IMR-90 (cell line): Measurements from ENCODE around the gene PDS5B. TPM values are rescaled to one million over a fixed set of nuclear protein-coding genes. Genes with fewer than 3 reads are reported as not detected.

Experiments used
- ATAC-seq: fragments of 200-7000 bp; cut with Tn5 transposase; 2 replicates; pipeline ENCODE4 v1.9.1; 2020; ENCODE audit warnings: low read depth, mild to moderate bottlenecking, moderate library complexity
- BruUV-seq: library from RNA; stranded (reverse); fragments of 400-500 nt; replicated peaks from 2 replicates; lab custom pipeline; 2021; lab: Mats Ljungman, UMichigan
- CTCF ChIA-PET: fragments of 300-600 bp; formaldehyde crosslinking; extraction: SDS; loops from one replicate; lab custom pipeline; 2021; ENCODE audit warnings: antibody characterized with exemption; lab: Yijun Ruan, JAX
- POLR2A ChIA-PET: fragments of 300-600 bp; sonication (Branson Sonifier 250); formaldehyde crosslinking; loops from one replicate; lab custom pipeline; 2022; ENCODE audit warnings: antibody characterized with exemption; ENCODE audit not compliant: unreplicated experiment; lab: Charles Lee
- DNase-seq: peaks from one replicate; pipeline ENCODE4 v3.0.0; 2013
- H2AFZ ChIP-seq: replicated peaks from 2 replicates; pipeline ENCODE3; 2013; ENCODE audit warnings: low read length, mild to moderate bottlenecking; ENCODE audit not compliant: poor library complexity
- H2AK5ac ChIP-seq: 2 replicates; pipeline ENCODE4 v1.6.1; 2013; ENCODE audit warnings: low read depth, low read length, inconsistent platforms
- H2AK9ac ChIP-seq: replicated peaks from 2 replicates; pipeline ENCODE3; 2013; ENCODE audit warnings: mild to moderate bottlenecking, low read depth, low read length, moderate library complexity; ENCODE audit not compliant: poor library complexity
- H2BK120ac ChIP-seq: 2 replicates; pipeline ENCODE4 v1.6.1; 2013; ENCODE audit warnings: low read depth, low read length, inconsistent platforms
- H2BK15ac ChIP-seq: 3 replicates; pipeline ENCODE4 v1.6.1; 2013; ENCODE audit warnings: low read depth, low read length, inconsistent platforms
- H2BK20ac ChIP-seq: 2 replicates; pipeline ENCODE4 v1.6.1; 2013; ENCODE audit warnings: low read depth, mild to moderate bottlenecking, inconsistent platforms, low read length, moderate library complexity
- H2BK5ac ChIP-seq: 2 replicates; pipeline ENCODE4 v1.6.1; 2013; ENCODE audit warnings: mild to moderate bottlenecking, low read depth, low read length, inconsistent platforms; ENCODE audit not compliant: poor library complexity, severe bottlenecking
- H3K14ac ChIP-seq: replicated peaks from 2 replicates; pipeline ENCODE4 v1.6.1; 2013; ENCODE audit warnings: low read depth, low read length, inconsistent platforms
- H3K18ac ChIP-seq: 2 replicates; pipeline ENCODE4 v1.6.1; 2013; ENCODE audit warnings: low read depth, low read length, control low read depth
- H3K23ac ChIP-seq: 2 replicates; pipeline ENCODE4 v1.6.1; 2013; ENCODE audit warnings: low read depth, low read length, inconsistent platforms
- H3K27ac ChIP-seq: 2 replicates; pipeline ENCODE4 v1.5.1; 2013; ENCODE audit warnings: mild to moderate bottlenecking, control low read depth, low read length; ENCODE audit not compliant: insufficient read depth
- H3K27me3 ChIP-seq: 2 replicates; pipeline ENCODE4 v1.6.1; 2013; ENCODE audit warnings: low read length; ENCODE audit not compliant: control insufficient read depth, insufficient read depth
- H3K36me3 ChIP-seq: 2 replicates; pipeline ENCODE4 v1.6.1; 2013; ENCODE audit warnings: low read length, mixed read lengths; ENCODE audit not compliant: control insufficient read depth, insufficient read depth
- H3K4ac ChIP-seq: 2 replicates; pipeline ENCODE4 v1.6.1; 2013; ENCODE audit warnings: low read depth, low read length, inconsistent platforms
- H3K4me1 ChIP-seq: 2 replicates; pipeline ENCODE4 v1.6.1; 2013; ENCODE audit warnings: low read length, mixed read lengths; ENCODE audit not compliant: control insufficient read depth, insufficient read depth
- H3K4me2 ChIP-seq: 2 replicates; pipeline ENCODE4 v1.6.1; 2013; ENCODE audit warnings: low read depth, mild to moderate bottlenecking, control low read depth, low read length, moderate library complexity
- H3K4me3 ChIP-seq: 2 replicates; pipeline ENCODE4 v1.5.1; 2013; ENCODE audit warnings: low read depth, mild to moderate bottlenecking, control low read depth, low read length, moderate library complexity; ENCODE audit not compliant: insufficient read depth
- H3K56ac ChIP-seq: 2 replicates; pipeline ENCODE4 v1.6.1; 2013; ENCODE audit warnings: low read length, inconsistent platforms; ENCODE audit not compliant: insufficient read depth; ENCODE audit errors: extremely low read depth
- H3K79me1 ChIP-seq, 2 experiments: 2 replicates each; pipeline ENCODE4 v1.6.1; 2013; ENCODE audit warnings: low read length in 2 of 2, inconsistent platforms in 1 of 2, low read depth in 1 of 2
- H3K9ac ChIP-seq: 2 replicates; pipeline ENCODE4 v1.6.1; 2013; ENCODE audit warnings: low read depth, low read length, control low read depth
- H3K9me1 ChIP-seq: 2 replicates; pipeline ENCODE4 v1.6.1; 2013; ENCODE audit warnings: low read length, inconsistent platforms; ENCODE audit not compliant: insufficient read depth
- H3K9me3 ChIP-seq: 2 replicates; pipeline ENCODE4 v1.6.1; 2013; ENCODE audit warnings: low read length; ENCODE audit not compliant: control insufficient read depth, insufficient read depth
- H4K20me1 ChIP-seq: 2 replicates; pipeline ENCODE4 v1.6.1; 2013; ENCODE audit warnings: low read length, inconsistent platforms; ENCODE audit not compliant: insufficient read depth
- H4K5ac ChIP-seq: 2 replicates; pipeline ENCODE4 v1.6.1; 2013; ENCODE audit warnings: mild to moderate bottlenecking, low read depth, low read length, control low read depth
- H4K8ac ChIP-seq, 2 experiments: 2 replicates each; pipeline ENCODE4 v1.6.1; 2013; ENCODE audit warnings: low read depth in 2 of 2, low read length in 2 of 2, control low read depth in 1 of 2, inconsistent platforms in 1 of 2
- H4K91ac ChIP-seq: 2 replicates; pipeline ENCODE4 v1.6.1; 2013; ENCODE audit warnings: low read depth, low read length, inconsistent platforms; ENCODE audit not compliant: insufficient read depth
- BHLHE40 ChIP-seq: fragments of 150-350 bp; IDR thresholded peaks from 2 replicates; pipeline ENCODE4 v1.6.1; 2016; ENCODE audit warnings: mild to moderate bottlenecking, low read depth, low read length
- CEBPB ChIP-seq: IDR thresholded peaks from 2 replicates; pipeline ENCODE4 v1.6.1; 2012; ENCODE audit warnings: low read depth, low read length, improper control_type of control experiment
- CHD1 ChIP-seq: IDR thresholded peaks from 2 replicates; pipeline ENCODE4 v1.6.1; 2012; ENCODE audit warnings: low read depth, low read length, improper control_type of control experiment
- CTCF ChIP-seq: conservative IDR thresholded peaks from 2 replicates; pipeline ENCODE4 v1.5.1; 2012; ENCODE audit warnings: mild to moderate bottlenecking, low read depth, low read length, improper control_type of control experiment
- ELK1 ChIP-seq: fragments of 150-350 bp; IDR thresholded peaks from 2 replicates; pipeline ENCODE4 v1.6.1; 2016; ENCODE audit warnings: low read depth, mild to moderate bottlenecking, low read length, moderate library complexity, borderline replicate concordance
- FOS ChIP-seq: fragments of 150-350 bp; IDR thresholded peaks from 2 replicates; pipeline ENCODE4 v1.6.1; 2016; ENCODE audit warnings: low read depth, low read length
- MAFK ChIP-seq: IDR thresholded peaks from 2 replicates; pipeline ENCODE4 v1.6.1; 2012; ENCODE audit warnings: low read depth, low read length, improper control_type of control experiment
- MAZ ChIP-seq: IDR thresholded peaks from 2 replicates; pipeline ENCODE4 v1.6.1; 2012; ENCODE audit warnings: low read depth, mild to moderate bottlenecking, low read length, improper control_type of control experiment, moderate library complexity, borderline replicate concordance
- MXI1 ChIP-seq: IDR thresholded peaks from 2 replicates; pipeline ENCODE4 v1.6.1; 2012; ENCODE audit warnings: low read depth, mild to moderate bottlenecking, low read length, moderate library complexity, borderline replicate concordance
- NFE2L2 ChIP-seq: fragments of 150-350 bp; IDR thresholded peaks from 2 replicates; pipeline ENCODE4 v1.6.1; 2016; ENCODE audit warnings: low read depth, mild to moderate bottlenecking, low read length
- POLR2A ChIP-seq: IDR thresholded peaks from 2 replicates; pipeline ENCODE4 v1.6.1; 2012; ENCODE audit warnings: mild to moderate bottlenecking, low read depth, low read length
- RAD21 ChIP-seq: IDR thresholded peaks from 2 replicates; pipeline ENCODE4 v1.6.1; 2012; ENCODE audit warnings: low read length, improper control_type of control experiment
- RCOR1 ChIP-seq: IDR thresholded peaks from 2 replicates; pipeline ENCODE4 v1.6.1; 2012; ENCODE audit warnings: mild to moderate bottlenecking, low read length, improper control_type of control experiment; ENCODE audit not compliant: insufficient replicate concordance
- RFX5 ChIP-seq: IDR thresholded peaks from 2 replicates; pipeline ENCODE4 v1.8.0; 2012; ENCODE audit warnings: low read depth, mild to moderate bottlenecking, low read length, moderate library complexity
- SMC3 ChIP-seq: fragments of 150-350 bp; IDR thresholded peaks from 2 replicates; pipeline ENCODE4 v1.6.1; 2016; ENCODE audit warnings: low read depth, mild to moderate bottlenecking, antibody characterized with exemption, low read length, moderate library complexity
- WGBS, 2 experiments: methylation state at CpG; one replicate each; pipeline versions ENCODE4 v1.1.5 to v1.1.7; 2013; ENCODE audit warnings: missing lambda C conversion rate in 2 of 2; ENCODE audit not compliant: insufficient read length in 1 of 2; ENCODE audit errors: extremely low coverage in 2 of 2; 5-methylcytosine and 5-hydroxymethylcytosine counted together
- dilution Hi-C: fragments of 300-500 bp; cut with HindIII; formaldehyde crosslinking; loops from one replicate; pipeline ENCODE4 v1.14.3; 2018; ENCODE audit warnings: low sequenced_read_pairs; ENCODE audit not compliant: unreplicated experiment
- in situ Hi-C: fragments of 300-500 bp; cut with MboI; formaldehyde crosslinking; loops from 3 replicates; pipeline ENCODE4 v1.14.3; 2019; ENCODE audit warnings: low sequenced_read_pairs, inconsistent platforms, mixed read lengths
- intact Hi-C: fragments of 100-400 bp; cut with micrococcal nuclease; formaldehyde crosslinking; loops from 2 replicates; pipeline ENCODE4 v1.10.0; 2022
- polyA plus RNA-seq, 3 experiments: library from polyadenylated mRNA; depleted of rRNA; stranded (reverse); fragments of >200 nt; gene quantifications; 2 replicates each; pipeline ENCODE4 v1.2.3, GENCODE V29; 2012; ENCODE audit warnings: low replicate concordance in 1 of 3
- total RNA-seq: library from RNA; depleted of rRNA; stranded (reverse); fragments of >200 nt; gene quantifications from 2 replicates; pipeline ENCODE4 v1.2.3, GENCODE V29; 2012
- TF ChIP-seq, protein P1 (sequence below): fragments of 150-350 bp; IDR thresholded peaks from 2 replicates; pipeline ENCODE4 v1.6.1; 2017; ENCODE audit warnings: mild to moderate bottlenecking, antibody characterized with exemption, low read length, low read depth

The PDS5B gene
- total and polyA plus RNA-seq, 2 of the 4 experiments (the other 2 are of a cell fraction): 6.2 to 20.1 TPM

DNA sequence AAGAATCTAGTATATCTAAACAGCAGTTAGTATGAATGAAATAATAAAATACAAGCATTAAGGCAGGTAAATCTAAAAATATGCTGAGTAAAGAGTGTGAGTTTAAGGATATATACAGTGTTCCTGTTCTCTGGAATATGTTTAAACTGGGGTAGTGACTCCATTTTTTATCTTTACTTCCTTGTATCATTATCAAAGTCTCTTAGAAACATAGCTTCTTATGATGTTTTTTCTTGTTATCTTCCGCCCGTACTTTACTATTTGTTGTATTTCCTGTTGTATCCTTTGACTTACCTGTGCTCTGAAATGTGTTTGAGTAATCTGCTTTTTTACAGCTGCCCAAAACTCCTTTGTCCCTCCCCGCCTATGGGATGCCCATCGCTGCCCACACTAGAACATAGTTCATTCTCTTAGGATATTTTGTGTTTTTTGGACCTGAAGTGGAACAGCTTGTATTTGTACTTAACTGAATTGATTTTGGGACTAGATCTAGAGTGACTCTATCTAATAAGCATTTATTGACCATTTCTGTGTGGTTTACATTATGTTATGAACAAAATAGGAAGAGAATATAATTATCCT lies 80.8 kb downstream of the PDS5B start:
- intact Hi-C loops (no loop called here), dilution Hi-C loops (no loop called here), in situ Hi-C loops (no loop called here)
- Histone ChIP-seq H3K4me1 (no peaks in the 10 kb centered on the region), H3K27me3 (no peaks in the 10 kb centered on the region), H2BK20ac (no peak overlapping the region), H4K5ac (no peak overlapping the region), H3K9me1 (no peaks in the 10 kb centered on the region), H2BK15ac (no peak overlapping the region), H2AK5ac (no peak overlapping the region), H3K79me1 (peaks cover 0 to 6% of the 10 kb centered on the region in 2 experiments; a peak in 3 of 4 replicates), H3K9me3 (no peaks in the 10 kb centered on the region), H3K14ac (no peak overlapping the region), H2BK120ac (no peak overlapping the region), H2AK9ac (no peak overlapping the region), H4K8ac (no peak overlapping the region), H3K9ac (no peak overlapping the region), H3K36me3 (peaks cover 2% of the 10 kb centered on the region; the same call in 1 of the 2 replicates), H3K27ac (no peak overlapping the region), H3K4ac (no peak overlapping the region; the same call in 1 of the 2 replicates), H3K4me2 (no peak overlapping the region), H2BK5ac (no peak overlapping the region), H3K18ac (no peak overlapping the region), H2AFZ (no peak overlapping the region), H4K20me1 (no peaks in the 10 kb centered on the region), H4K91ac (no peak overlapping the region), H3K23ac (no peak overlapping the region), H3K4me3 (no peak overlapping the region), H3K56ac (no peak overlapping the region)
- no TSS peak for BruUV-seq
- TF ChIP-seq CTCF (no peak), RCOR1 (no peak), RFX5 (no peak), RAD21 (no peak), MAFK (no peak), NFE2L2 (no peak), CEBPB (no peak), MAZ (no peak), SMC3 (no peak), BHLHE40 (no peak), CHD1 (no peak), FOS (no peak), MXI1 (no peak), POLR2A (no peak), ELK1 (no peak)
- TF ChIP-seq, protein P1, sequence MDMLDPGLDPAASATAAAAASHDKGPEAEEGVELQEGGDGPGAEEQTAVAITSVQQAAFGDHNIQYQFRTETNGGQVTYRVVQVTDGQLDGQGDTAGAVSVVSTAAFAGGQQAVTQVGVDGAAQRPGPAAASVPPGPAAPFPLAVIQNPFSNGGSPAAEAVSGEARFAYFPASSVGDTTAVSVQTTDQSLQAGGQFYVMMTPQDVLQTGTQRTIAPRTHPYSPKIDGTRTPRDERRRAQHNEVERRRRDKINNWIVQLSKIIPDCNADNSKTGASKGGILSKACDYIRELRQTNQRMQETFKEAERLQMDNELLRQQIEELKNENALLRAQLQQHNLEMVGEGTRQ: no peak
- CTCF ChIA-PET: no interaction called here
- ATAC-seq: no peak
- no peak for DNase-seq
- no CpG with 5 or more reads among the region's 4 CpGs for WGBS, 2 experiments
- POLR2A ChIA-PET: no interaction called here
